GM12878 (cell line): ENCODE data around the gene DAZAP1.

ENCODE experiments used
- ATF3 ChIP-seq: IDR thresholded peaks from 2 replicates; pipeline ENCODE4 v1.6.1; 2011; ENCODE audit warnings: low read depth, mild to moderate bottlenecking, low read length, moderate library complexity, borderline replicate concordance; ENCODE audit errors: extremely low read depth
- DPF2 ChIP-seq: fragments of 450-650 bp; IDR thresholded peaks from 2 replicates; pipeline ENCODE4 v1.6.1; 2017; ENCODE audit warnings: mild to moderate bottlenecking
- ETV6 ChIP-seq, 2 experiments: fragments of 450-650 bp in 1 of 2; IDR thresholded peaks in 1 of 2; conservative IDR thresholded peaks in 1 of 2; 2 replicates each; pipeline ENCODE4 v1.6.1; 2014; ENCODE audit warnings: antibody characterized with exemption in 1 of 2, borderline replicate concordance in 1 of 2, low read depth in 1 of 2, mild to moderate bottlenecking in 1 of 2, moderate library complexity in 1 of 2
- NFYB ChIP-seq: IDR thresholded peaks from 2 replicates; pipeline ENCODE4 v1.6.1; 2011; ENCODE audit warnings: low read depth, mild to moderate bottlenecking, low read length, improper control_type of control experiment, moderate library complexity; ENCODE audit not compliant: insufficient read depth
- NRF1 ChIP-seq: conservative IDR thresholded peaks from 2 replicates; pipeline ENCODE4 v1.6.1; 2011; ENCODE audit warnings: mild to moderate bottlenecking, low read depth, low read length, improper control_type of control experiment
- POLR2AphosphoS5 ChIP-seq: IDR thresholded peaks from 2 replicates; pipeline ENCODE4 v1.6.1; 2011; ENCODE audit warnings: mild to moderate bottlenecking, low read length, inconsistent platforms
- SPI1 ChIP-seq: IDR thresholded peaks from 2 replicates; pipeline ENCODE4 v1.6.1; 2011; ENCODE audit warnings: low read depth, mild to moderate bottlenecking, low read length, moderate library complexity, borderline replicate concordance; ENCODE audit not compliant: insufficient read depth
- TAF1 ChIP-seq: IDR thresholded peaks from 2 replicates; pipeline ENCODE4 v1.6.1; 2011; ENCODE audit warnings: mild to moderate bottlenecking, low read depth, low read length, borderline replicate concordance
- USF2 ChIP-seq: IDR thresholded peaks from 2 replicates; pipeline ENCODE4 v1.6.1; 2011; ENCODE audit warnings: low read depth, low read length, improper control_type of control experiment, borderline replicate concordance
- TF ChIP-seq, protein P1 (sequence below): IDR thresholded peaks from 2 replicates; pipeline ENCODE4 v1.6.1; 2011; ENCODE audit warnings: borderline replicate concordance, low read depth, mild to moderate bottlenecking, moderate library complexity, mixed read lengths, low read length; ENCODE audit not compliant: insufficient read depth; ENCODE audit errors: extremely low read length
- TF ChIP-seq, protein P2 (sequence below): IDR thresholded peaks from 2 replicates; pipeline ENCODE4 v1.6.1; 2012; ENCODE audit warnings: mild to moderate bottlenecking, low read depth, low read length

DNA sequence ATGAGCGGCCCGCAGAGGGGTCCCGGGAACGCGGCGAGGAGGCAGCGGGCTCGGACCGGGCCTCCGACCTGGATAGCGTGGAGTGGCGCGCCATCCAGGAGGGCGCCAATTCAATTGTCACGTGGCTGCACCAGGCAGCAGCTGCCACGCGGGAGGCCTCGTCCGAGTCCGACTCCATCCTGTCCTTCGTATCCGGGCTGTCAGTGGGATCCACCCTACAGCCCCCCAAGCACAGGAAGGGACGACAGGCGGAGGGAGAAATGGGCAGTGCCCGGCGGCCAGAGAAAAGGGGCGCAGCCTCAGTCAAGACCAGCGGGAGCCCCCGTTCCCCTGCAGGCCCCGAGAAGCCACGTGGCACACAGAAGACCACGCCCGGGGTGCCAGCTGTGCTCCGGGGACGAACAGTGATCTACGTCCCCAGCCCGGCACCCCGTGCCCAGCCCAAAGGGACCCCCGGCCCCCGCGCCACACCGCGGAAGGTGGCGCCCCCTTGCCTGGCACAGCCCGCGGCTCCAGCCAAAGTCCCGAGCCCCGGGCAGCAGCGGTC is 61.0 kb downstream of the DAZAP1 start:
- no peak for TF ChIP-seq USF2
- TF ChIP-seq POLR2AphosphoS5, result no peak
- TF ChIP-seq, protein P1, sequence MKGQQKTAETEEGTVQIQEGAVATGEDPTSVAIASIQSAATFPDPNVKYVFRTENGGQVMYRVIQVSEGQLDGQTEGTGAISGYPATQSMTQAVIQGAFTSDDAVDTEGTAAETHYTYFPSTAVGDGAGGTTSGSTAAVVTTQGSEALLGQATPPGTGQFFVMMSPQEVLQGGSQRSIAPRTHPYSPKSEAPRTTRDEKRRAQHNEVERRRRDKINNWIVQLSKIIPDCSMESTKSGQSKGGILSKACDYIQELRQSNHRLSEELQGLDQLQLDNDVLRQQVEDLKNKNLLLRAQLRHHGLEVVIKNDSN, result no peak
- no peak for TF ChIP-seq TAF1
- no peak for TF ChIP-seq ATF3
- TF ChIP-seq NFYB, result no peak
- no peak for TF ChIP-seq DPF2
- no peak for TF ChIP-seq NRF1
- TF ChIP-seq ETV6 (conservative IDR thresholded peaks at IDR 0.05 in 1 of 2, IDR thresholded peaks at IDR 0.05 in 1 of 2; ENCODE audit: borderline replicate concordance in 1 of 2, low read depth in 1 of 2), result no peak
- TF ChIP-seq SPI1, result no peak
- TF ChIP-seq, protein P2, sequence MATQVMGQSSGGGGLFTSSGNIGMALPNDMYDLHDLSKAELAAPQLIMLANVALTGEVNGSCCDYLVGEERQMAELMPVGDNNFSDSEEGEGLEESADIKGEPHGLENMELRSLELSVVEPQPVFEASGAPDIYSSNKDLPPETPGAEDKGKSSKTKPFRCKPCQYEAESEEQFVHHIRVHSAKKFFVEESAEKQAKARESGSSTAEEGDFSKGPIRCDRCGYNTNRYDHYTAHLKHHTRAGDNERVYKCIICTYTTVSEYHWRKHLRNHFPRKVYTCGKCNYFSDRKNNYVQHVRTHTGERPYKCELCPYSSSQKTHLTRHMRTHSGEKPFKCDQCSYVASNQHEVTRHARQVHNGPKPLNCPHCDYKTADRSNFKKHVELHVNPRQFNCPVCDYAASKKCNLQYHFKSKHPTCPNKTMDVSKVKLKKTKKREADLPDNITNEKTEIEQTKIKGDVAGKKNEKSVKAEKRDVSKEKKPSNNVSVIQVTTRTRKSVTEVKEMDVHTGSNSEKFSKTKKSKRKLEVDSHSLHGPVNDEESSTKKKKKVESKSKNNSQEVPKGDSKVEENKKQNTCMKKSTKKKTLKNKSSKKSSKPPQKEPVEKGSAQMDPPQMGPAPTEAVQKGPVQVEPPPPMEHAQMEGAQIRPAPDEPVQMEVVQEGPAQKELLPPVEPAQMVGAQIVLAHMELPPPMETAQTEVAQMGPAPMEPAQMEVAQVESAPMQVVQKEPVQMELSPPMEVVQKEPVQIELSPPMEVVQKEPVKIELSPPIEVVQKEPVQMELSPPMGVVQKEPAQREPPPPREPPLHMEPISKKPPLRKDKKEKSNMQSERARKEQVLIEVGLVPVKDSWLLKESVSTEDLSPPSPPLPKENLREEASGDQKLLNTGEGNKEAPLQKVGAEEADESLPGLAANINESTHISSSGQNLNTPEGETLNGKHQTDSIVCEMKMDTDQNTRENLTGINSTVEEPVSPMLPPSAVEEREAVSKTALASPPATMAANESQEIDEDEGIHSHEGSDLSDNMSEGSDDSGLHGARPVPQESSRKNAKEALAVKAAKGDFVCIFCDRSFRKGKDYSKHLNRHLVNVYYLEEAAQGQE, result no peak
